Transverse colon (tissue), 4 donors: ENCODE results near the gene CEP95. TPM values are rescaled to one million over a fixed set of nuclear protein-coding genes. Genes with fewer than 3 reads are reported as not detected.
A peak's percentile ranks its signal among the peaks of the same experiment; 100 is the strongest.
"Not testable (repeated sequence)": the region's sequence is repeated elsewhere in the genome, so short reads cannot be mapped to it uniquely, and the experiment has no call there.

ENCODE experiments used
- DNase-seq: peaks from one replicate; pipeline ENCODE4 v3.0.0-alpha.2; 2019
- H3K27ac ChIP-seq, 4 donors: fragments of 200-600 bp; sonication (generic); 2 replicates each; pipeline ENCODE4 v1.5.1; 2016 to 2018; ENCODE audit warnings: inconsistent platforms in 4 of 4
- H3K27me3 ChIP-seq: fragments of 200-600 bp; sonication (generic); 2 replicates; pipeline ENCODE4 v1.5.1; 2017; ENCODE audit warnings: inconsistent platforms
- H3K36me3 ChIP-seq, 4 donors: fragments of 200-600 bp; sonication (generic); 2 replicates each; pipeline ENCODE4 v1.5.1; 2017 to 2019; ENCODE audit warnings: inconsistent platforms in 4 of 4
- H3K4me1 ChIP-seq, 4 donors: fragments of 200-600 bp; sonication (generic); 2 replicates each; pipeline ENCODE4 v1.5.1; 2017 to 2020; ENCODE audit warnings: inconsistent platforms in 4 of 4
- H3K4me3 ChIP-seq, 4 donors: fragments of 200-600 bp; sonication (generic); 1 replicate in 1 of 4; 2 replicates in 3 of 4; pipeline versions ENCODE4 v1.5.1 to v1.6.1; 2017 to 2019; ENCODE audit warnings: inconsistent platforms in 4 of 4
- H3K9me3 ChIP-seq, 2 donors: fragments of 200-600 bp; sonication (generic); 2 replicates each; pipeline ENCODE4 v1.5.1; 2017 to 2019; ENCODE audit warnings: inconsistent platforms in 2 of 2
- EP300 ChIP-seq: sonication (generic); formaldehyde crosslinking; IDR thresholded peaks from one replicate; pipeline ENCODE4 v1.6.1; 2017; ENCODE audit warnings: antibody characterized with exemption, low read depth
- POLR2A ChIP-seq: fragments of 450-650 bp; IDR thresholded peaks from one replicate; pipeline ENCODE4 v1.6.1; 2016; ENCODE audit warnings: antibody characterized with exemption, mild to moderate bottlenecking, moderate library complexity
- POLR2AphosphoS5 ChIP-seq, 3 donors: sonication (generic); formaldehyde crosslinking; IDR thresholded peaks; one replicate each; pipeline ENCODE4 v1.6.1; 2016; ENCODE audit warnings: antibody characterized with exemption in 3 of 3
- WGBS, 2 donors: methylation state at CpG; one replicate each; pipeline ENCODE4 v1.1.5; 2018; ENCODE audit warnings: low coverage in 1 of 2; 5-methylcytosine and 5-hydroxymethylcytosine counted together
- in situ Hi-C, 4 donors: fragments of 200-750 bp; cut with MboI; loops; one replicate each; pipeline versions ENCODE4 v1.15.0 to v1.15.1; 2017; ENCODE audit warnings: low sequenced_read_pairs in 3 of 4, low pct_ligation_motif_present in 1 of 4, low pct_unique_long_range_greater_than_20kb in 1 of 4
- intact Hi-C: fragments of 100-400 bp; cut with DNase I; formaldehyde crosslinking; loops from one replicate; pipeline ENCODE4 v1.15.1; 2023; ENCODE audit warnings: low total_unique reads
- total RNA-seq, 4 donors: library from RNA; depleted of rRNA; stranded (reverse); fragments of >200 nt; gene quantifications; one replicate each; pipeline ENCODE4 v1.1.0, GENCODE V29; 2016
- TF ChIP-seq, protein P1 (sequence below), 5 experiments: fragments of 200-600 bp in 3 of 5; fragments of 450-650 bp in 2 of 5; sonication (generic) in 3 of 5; IDR thresholded peaks; 1 replicate in 2 of 5; 2 replicates in 3 of 5; pipeline ENCODE4 v1.5.1; 2016 to 2017; ENCODE audit warnings: antibody characterized with exemption in 5 of 5, inconsistent platforms in 3 of 5, mild to moderate bottlenecking in 2 of 5, moderate library complexity in 1 of 5

The CEP95 gene
- total RNA-seq, 4 donors from 2014 or later: 33.8 to 82.9 (median 46.1) TPM

DNA sequence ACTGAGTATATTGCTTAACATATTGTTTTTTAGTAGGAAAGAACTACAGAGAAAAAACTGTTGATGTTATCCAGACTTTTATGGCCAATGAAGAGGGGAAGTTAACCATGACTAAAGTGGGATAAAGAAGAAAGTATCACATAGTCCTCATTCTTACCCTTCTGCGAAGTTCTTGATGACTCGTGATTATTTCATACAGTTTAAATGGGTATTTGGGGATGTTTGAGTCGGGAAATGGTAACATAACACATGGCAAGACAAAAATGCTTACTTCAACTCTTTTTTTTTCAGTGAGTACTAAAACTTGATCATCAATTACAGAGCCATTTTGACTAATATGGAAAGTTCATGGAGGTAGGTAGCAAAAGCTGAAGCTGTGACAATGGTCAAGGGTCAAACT lies 14.8 kb upstream of the CEP95 start:
- intact Hi-C loops (no loop called here), in situ Hi-C loops (loop anchor here in 1 of 4 donors (10.0 kb wide), 1 partner anchor 67 kb away; no protein-coding TSS in a partner anchor)
- Histone ChIP-seq H3K4me1 (peaks cover 16 to 23% (median 19%) of the 10 kb centered on the region in 4 donors), H3K4me3 (no peak overlapping the region), H3K27me3 (no peaks in the 10 kb centered on the region), H3K36me3 (peaks cover 0 to 14% (median 0%) of the 10 kb centered on the region in 4 donors), H3K27ac (no peak overlapping the region), H3K9me3 (no peaks in the 10 kb centered on the region)
- 71 to 78% methylated on average over 3 of the region's 3 CpGs for WGBS, 2 donors
- DNase-seq: no peak
- TF ChIP-seq EP300: no peak
- TF ChIP-seq, protein P1, sequence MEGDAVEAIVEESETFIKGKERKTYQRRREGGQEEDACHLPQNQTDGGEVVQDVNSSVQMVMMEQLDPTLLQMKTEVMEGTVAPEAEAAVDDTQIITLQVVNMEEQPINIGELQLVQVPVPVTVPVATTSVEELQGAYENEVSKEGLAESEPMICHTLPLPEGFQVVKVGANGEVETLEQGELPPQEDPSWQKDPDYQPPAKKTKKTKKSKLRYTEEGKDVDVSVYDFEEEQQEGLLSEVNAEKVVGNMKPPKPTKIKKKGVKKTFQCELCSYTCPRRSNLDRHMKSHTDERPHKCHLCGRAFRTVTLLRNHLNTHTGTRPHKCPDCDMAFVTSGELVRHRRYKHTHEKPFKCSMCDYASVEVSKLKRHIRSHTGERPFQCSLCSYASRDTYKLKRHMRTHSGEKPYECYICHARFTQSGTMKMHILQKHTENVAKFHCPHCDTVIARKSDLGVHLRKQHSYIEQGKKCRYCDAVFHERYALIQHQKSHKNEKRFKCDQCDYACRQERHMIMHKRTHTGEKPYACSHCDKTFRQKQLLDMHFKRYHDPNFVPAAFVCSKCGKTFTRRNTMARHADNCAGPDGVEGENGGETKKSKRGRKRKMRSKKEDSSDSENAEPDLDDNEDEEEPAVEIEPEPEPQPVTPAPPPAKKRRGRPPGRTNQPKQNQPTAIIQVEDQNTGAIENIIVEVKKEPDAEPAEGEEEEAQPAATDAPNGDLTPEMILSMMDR (IDR thresholded peaks at IDR 0.05): no peak
- TF ChIP-seq POLR2A: no peak
- TF ChIP-seq POLR2AphosphoS5 (IDR thresholded peaks at IDR 0.05): no peak

DNA sequence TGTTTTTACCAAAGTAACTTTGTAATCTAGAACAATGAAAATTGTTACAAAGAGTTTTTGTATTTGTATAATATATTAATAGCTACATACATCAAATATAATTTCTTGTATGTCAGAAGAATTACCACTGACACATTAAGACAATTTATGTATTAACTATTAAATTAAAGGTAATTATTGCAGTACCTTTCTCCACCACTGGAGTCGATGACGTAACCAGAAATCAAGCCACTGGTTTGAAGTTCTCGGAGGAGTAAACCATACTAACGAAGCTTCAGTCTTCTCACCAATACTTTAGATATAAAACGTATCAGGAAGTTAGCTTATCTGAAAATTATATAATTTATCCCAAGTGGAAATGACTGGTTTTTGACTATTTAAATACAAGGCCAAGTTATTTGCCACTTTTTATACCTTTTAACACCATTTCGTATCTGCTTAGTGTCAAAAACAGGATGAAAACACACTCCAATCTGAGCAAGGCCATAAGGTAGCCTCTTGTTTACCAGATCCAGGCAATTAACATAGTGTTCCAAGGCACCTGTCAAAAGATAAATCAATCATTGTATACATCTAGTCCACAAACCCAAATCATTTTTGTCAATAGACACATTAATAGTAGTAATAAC lies 14.2 kb upstream of the CEP95 start:
- no peak for TF ChIP-seq EP300
- TF ChIP-seq, protein P1 (IDR thresholded peaks at IDR 0.05): peak; percentile 45 to 56 (median 49)
- Histone ChIP-seq H3K36me3 (peaks cover 0 to 14% (median 0%) of the 10 kb centered on the region in 4 donors), H3K4me1 (peaks cover 16 to 29% (median 25%) of the 10 kb centered on the region in 4 donors), H3K9me3 (no peaks in the 10 kb centered on the region), H3K4me3 (no peak overlapping the region), H3K27me3 (no peaks in the 10 kb centered on the region), H3K27ac (no peak overlapping the region)
- DNase-seq: no peak
- WGBS, 2 donors: 74 to 78% methylated on average over 6 of the region's 6 CpGs
- in situ Hi-C loops: loop anchor here in 1 of 4 donors (10.0 kb wide), 1 partner anchor 68 kb away; no protein-coding TSS in a partner anchor
- intact Hi-C loops: no loop called here

DNA sequence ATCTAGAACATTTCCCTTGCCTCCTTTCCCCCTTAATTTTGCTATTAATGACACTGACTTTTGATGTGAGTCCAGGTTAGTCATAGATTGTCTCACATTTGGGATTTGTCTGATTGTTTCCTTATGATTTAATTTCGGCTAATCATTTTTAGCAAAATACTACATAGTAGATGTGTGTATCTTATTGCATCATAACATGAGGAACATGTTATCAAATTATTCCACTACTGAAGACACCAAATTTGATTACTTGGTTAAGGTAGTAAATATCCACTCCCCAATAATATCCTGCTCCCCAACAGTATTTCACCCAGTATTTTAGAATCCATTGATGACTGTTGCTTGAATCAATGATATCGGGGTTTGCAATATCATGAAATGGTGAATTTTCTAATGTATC lies 12.7 kb upstream of the CEP95 start:
- TF ChIP-seq EP300: no peak
- TF ChIP-seq, protein P1 (IDR thresholded peaks at IDR 0.05): no peak
- TF ChIP-seq POLR2AphosphoS5 (IDR thresholded peaks at IDR 0.05): no peak
- no peak for TF ChIP-seq POLR2A
- intact Hi-C loops: no loop called here
- H3K27ac ChIP-seq: no peak overlapping the region
- no peaks in the 10 kb centered on the region for H3K27me3 ChIP-seq
- in situ Hi-C loops: loop anchor here in 1 of 4 donors (10.0 kb wide), 1 partner anchor 69 kb away; no protein-coding TSS in a partner anchor
- H3K36me3 ChIP-seq: peaks cover 0 to 13% (median 3%) of the 10 kb centered on the region in 4 donors
- no peaks in the 10 kb centered on the region for H3K9me3 ChIP-seq
- no peak for DNase-seq
- H3K4me3 ChIP-seq: no peak overlapping the region
- H3K4me1 ChIP-seq: peaks cover 16 to 44% (median 39%) of the 10 kb centered on the region in 4 donors
- WGBS, 2 donors: 92 to 95% methylated on average over 2 of the region's 2 CpGs

DNA sequence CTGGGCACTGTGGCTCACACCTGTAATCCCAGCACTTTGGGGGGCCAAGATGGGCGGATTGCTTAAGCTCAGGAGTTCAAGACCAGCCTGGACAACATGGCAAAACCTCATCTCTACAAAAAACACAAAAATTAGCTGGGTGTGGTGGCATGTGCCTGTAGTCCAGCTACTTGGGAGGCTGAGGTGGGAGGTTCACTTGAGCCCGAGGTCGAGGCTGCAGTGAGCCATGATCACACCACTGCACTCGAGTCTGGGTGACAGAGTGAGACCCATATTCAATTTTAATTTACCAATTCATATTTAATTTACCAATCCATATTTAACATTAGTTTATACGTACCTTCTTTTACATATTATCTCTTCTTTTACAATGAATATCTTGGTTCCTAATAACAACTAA lies 11.5 kb upstream of the CEP95 start:
- DNase-seq, H3K27ac ChIP-seq, intact Hi-C loops, H3K9me3 ChIP-seq, H3K27me3 ChIP-seq: not testable (repeated sequence)
- WGBS, 2 donors: 83 to 93% methylated on average over 4 to 5 of the region's 5 CpGs
- Histone ChIP-seq H3K4me3 (peak overlapping the region in 1 of 4 donors; percentile 77), H3K4me1 (peaks cover 16 to 56% (median 42%) of the 10 kb centered on the region in 4 donors), H3K36me3 (peaks cover 0 to 22% (median 9%) of the 10 kb centered on the region in 4 donors)
- in situ Hi-C loops: loop anchor here in 1 of 4 donors (10.0 kb wide), 1 partner anchor 70 kb away; no protein-coding TSS in a partner anchor
